DND-41 (cell line): ENCODE measurements around the gene CARMIL1.

Experiments used
- ATAC-seq: fragments of 200-7000 bp; cut with Tn5 transposase; 3 replicates; pipeline ENCODE4 v1.9.1; 2021; ENCODE audit warnings: low read depth; ENCODE audit not compliant: insufficient read depth
- DNase-seq: peaks from one replicate; pipeline ENCODE4 v3.0.0-alpha.2; 2020
- H2AFZ ChIP-seq: 2 replicates; pipeline ENCODE4 v1.6.0; 2012; ENCODE audit warnings: low read depth, low read length
- H3K27ac ChIP-seq: 2 replicates; pipeline ENCODE4 v1.5.1; 2012; ENCODE audit warnings: low read length, inconsistent platforms
- H3K27me3 ChIP-seq: fragments of 200-600 bp; sonication (generic); 2 replicates; pipeline ENCODE4 v1.6.0; 2012; ENCODE audit warnings: low read length, mild to moderate bottlenecking, inconsistent platforms; ENCODE audit not compliant: insufficient read depth, poor library complexity
- H3K36me3 ChIP-seq: 2 replicates; pipeline ENCODE4 v1.5.1; 2012; ENCODE audit warnings: low read length, inconsistent platforms; ENCODE audit not compliant: insufficient read depth
- H3K4me1 ChIP-seq: 2 replicates; pipeline ENCODE4 v1.5.1; 2012; ENCODE audit warnings: mild to moderate bottlenecking, low read length; ENCODE audit not compliant: insufficient read depth
- H3K4me2 ChIP-seq: 2 replicates; pipeline ENCODE4 v1.6.0; 2012; ENCODE audit warnings: mild to moderate bottlenecking, moderate library complexity, low read length, inconsistent platforms; ENCODE audit not compliant: insufficient read depth
- H3K4me3 ChIP-seq, 2 experiments: fragments of 200-600 bp in 1 of 2; shearing (Covaris generic) in 1 of 2; 2 replicates each; pipeline ENCODE4 v1.5.1; 2012 to 2016; ENCODE audit warnings: inconsistent platforms in 2 of 2, low read length in 2 of 2, mild to moderate bottlenecking in 2 of 2, low read depth in 1 of 2, moderate library complexity in 1 of 2
- H3K79me2 ChIP-seq: 2 replicates; pipeline ENCODE4 v1.6.0; 2012; ENCODE audit warnings: low read length, inconsistent platforms; ENCODE audit not compliant: insufficient read depth
- H3K9ac ChIP-seq: 2 replicates; pipeline ENCODE4 v1.6.0; 2012; ENCODE audit warnings: low read depth, mild to moderate bottlenecking, inconsistent platforms, low read length, moderate library complexity
- H3K9me3 ChIP-seq: 2 replicates; pipeline ENCODE4 v1.5.1; 2012; ENCODE audit warnings: low read length, moderate library complexity, mild to moderate bottlenecking, inconsistent platforms; ENCODE audit not compliant: insufficient read depth, severe bottlenecking
- H4K20me1 ChIP-seq: 2 replicates; pipeline ENCODE4 v1.6.0; 2012; ENCODE audit warnings: low read length; ENCODE audit not compliant: insufficient read depth
- EZH2 ChIP-seq: IDR thresholded peaks from 3 replicates; pipeline ENCODE4 v1.6.1; 2012; ENCODE audit warnings: borderline replicate concordance, low read depth, mild to moderate bottlenecking, moderate library complexity, low read length, inconsistent platforms; ENCODE audit not compliant: severe bottlenecking
- TF ChIP-seq, protein P1 (sequence below): IDR thresholded peaks from 2 replicates; pipeline ENCODE4 v1.5.1; 2012; ENCODE audit warnings: borderline replicate concordance, low read length, moderate library complexity, mild to moderate bottlenecking; ENCODE audit not compliant: poor library complexity, severe bottlenecking; ENCODE audit errors: extremely low read depth

CARMIL1 gene

DNA sequence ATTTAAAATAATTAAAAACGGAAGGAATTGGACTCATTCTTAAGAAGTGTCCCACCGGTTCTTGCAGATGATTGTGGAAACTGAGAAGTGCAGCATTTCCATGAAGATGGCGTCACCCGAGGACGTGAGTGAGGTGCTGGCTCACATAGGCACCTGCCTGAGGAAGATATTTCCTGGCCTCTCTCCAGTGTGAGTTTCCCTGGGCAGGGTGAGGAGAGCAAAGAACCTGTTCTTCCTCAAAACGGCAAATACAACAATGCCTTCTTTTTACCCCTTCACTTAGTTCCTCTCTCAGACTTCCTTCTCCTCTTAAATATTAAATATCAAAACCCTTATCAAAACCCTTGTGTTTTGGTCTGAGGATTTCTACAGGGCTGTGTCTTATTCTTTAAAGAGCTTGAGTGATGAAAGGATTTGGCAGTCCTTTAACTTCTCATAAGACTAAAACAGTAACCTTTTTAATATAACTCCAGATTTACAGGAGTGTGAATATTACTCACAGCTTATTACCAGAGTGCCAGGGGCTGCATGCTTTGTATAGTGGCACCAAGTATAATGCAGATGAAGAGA lies 156.3 kb downstream of the CARMIL1 start:
- no peak for DNase-seq

DNA sequence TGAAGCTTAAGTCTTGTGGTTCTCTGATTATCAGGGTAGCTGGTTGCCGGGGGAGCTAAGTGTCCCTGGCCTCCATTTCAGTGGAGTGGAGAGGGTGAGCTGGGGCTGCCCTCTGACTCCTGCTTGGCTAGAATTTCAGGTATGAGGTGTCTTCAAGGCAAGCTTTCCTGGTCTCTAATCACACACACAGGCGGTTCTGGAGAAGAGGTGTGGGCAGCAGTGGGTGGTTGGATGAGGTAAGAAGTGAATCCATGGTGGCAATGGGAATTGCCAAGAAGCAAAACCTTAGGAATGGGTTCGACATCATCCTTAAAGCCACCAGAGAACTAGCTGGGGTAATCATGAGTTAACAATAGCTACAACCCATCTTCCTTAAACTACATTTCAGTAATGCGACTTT lies 157.6 kb downstream of the CARMIL1 start:
- no peak overlapping the region for H3K9ac ChIP-seq
- no peaks in the 10 kb centered on the region for H3K4me1 ChIP-seq
- H3K4me2 ChIP-seq, result no peak overlapping the region
- no peak for TF ChIP-seq EZH2
- TF ChIP-seq, protein P1, sequence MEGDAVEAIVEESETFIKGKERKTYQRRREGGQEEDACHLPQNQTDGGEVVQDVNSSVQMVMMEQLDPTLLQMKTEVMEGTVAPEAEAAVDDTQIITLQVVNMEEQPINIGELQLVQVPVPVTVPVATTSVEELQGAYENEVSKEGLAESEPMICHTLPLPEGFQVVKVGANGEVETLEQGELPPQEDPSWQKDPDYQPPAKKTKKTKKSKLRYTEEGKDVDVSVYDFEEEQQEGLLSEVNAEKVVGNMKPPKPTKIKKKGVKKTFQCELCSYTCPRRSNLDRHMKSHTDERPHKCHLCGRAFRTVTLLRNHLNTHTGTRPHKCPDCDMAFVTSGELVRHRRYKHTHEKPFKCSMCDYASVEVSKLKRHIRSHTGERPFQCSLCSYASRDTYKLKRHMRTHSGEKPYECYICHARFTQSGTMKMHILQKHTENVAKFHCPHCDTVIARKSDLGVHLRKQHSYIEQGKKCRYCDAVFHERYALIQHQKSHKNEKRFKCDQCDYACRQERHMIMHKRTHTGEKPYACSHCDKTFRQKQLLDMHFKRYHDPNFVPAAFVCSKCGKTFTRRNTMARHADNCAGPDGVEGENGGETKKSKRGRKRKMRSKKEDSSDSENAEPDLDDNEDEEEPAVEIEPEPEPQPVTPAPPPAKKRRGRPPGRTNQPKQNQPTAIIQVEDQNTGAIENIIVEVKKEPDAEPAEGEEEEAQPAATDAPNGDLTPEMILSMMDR, result no peak
- H3K9me3 ChIP-seq, result no peaks in the 10 kb centered on the region
- DNase-seq, result no peak
- H2AFZ ChIP-seq, result no peak overlapping the region
- no peaks in the 10 kb centered on the region for H3K36me3 ChIP-seq
- H4K20me1 ChIP-seq, result no peaks in the 10 kb centered on the region
- ATAC-seq, result no peak
- H3K4me3 ChIP-seq, result no peak overlapping the region
- H3K79me2 ChIP-seq, result no peaks in the 10 kb centered on the region
- H3K27ac ChIP-seq, result no peak overlapping the region
- peaks cover 16% of the 10 kb centered on the region for H3K27me3 ChIP-seq

More for the DNA sequence above, 156.3 kb downstream of the CARMIL1 start:
- no peak overlapping the region for H3K4me2 ChIP-seq
- no peaks in the 10 kb centered on the region for H3K79me2 ChIP-seq
- no peaks in the 10 kb centered on the region for H4K20me1 ChIP-seq
- ATAC-seq, result no peak
- H3K9me3 ChIP-seq, result no peaks in the 10 kb centered on the region
- H3K27me3 ChIP-seq, result peaks cover 16% of the 10 kb centered on the region
- no peak for TF ChIP-seq EZH2
- TF ChIP-seq, protein P1, result no peak
- H2AFZ ChIP-seq, result no peak overlapping the region
- no peaks in the 10 kb centered on the region for H3K36me3 ChIP-seq
- no peak overlapping the region for H3K9ac ChIP-seq
- H3K4me3 ChIP-seq, result no peak overlapping the region
- no peaks in the 10 kb centered on the region for H3K4me1 ChIP-seq
- H3K27ac ChIP-seq, result no peak overlapping the region

DNA sequence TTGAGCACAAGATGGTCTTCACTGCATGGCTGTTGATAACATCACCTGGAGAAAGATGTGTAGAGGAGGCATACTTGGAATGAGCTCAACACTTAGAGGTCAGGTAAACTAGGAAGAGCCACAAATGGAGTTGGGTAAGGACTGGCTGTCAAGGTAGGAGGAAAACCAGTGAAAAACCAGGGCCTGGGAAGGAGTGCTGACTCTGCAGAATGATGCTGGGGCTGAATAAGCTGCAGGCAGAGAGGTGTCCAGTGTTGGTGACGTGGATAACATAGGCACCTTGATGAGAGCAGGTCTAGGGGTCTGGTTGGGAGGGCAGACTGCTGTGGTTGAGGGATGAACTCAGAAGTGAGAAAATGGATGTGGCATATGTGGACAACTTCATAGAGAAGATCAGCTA lies 160.2 kb downstream of the CARMIL1 start:
- no peak overlapping the region for H3K4me3 ChIP-seq
- H3K9ac ChIP-seq, result no peak overlapping the region
- H3K4me1 ChIP-seq, result no peaks in the 10 kb centered on the region
- no peak for ATAC-seq
- no peaks in the 10 kb centered on the region for H4K20me1 ChIP-seq
- H3K36me3 ChIP-seq, result no peaks in the 10 kb centered on the region
- no peak for DNase-seq
- H2AFZ ChIP-seq, result no peak overlapping the region
- H3K27ac ChIP-seq, result no peak overlapping the region
- H3K27me3 ChIP-seq, result peaks cover 13% of the 10 kb centered on the region
- H3K4me2 ChIP-seq, result no peak overlapping the region
- H3K79me2 ChIP-seq, result no peaks in the 10 kb centered on the region
- TF ChIP-seq, protein P1, result no peak
- no peak for TF ChIP-seq EZH2
- no peaks in the 10 kb centered on the region for H3K9me3 ChIP-seq
